ENCODE measurements around the gene JAKMIP1.

GRCh38 chr4:6090931-6091330 is 109.4 kb downstream of the JAKMIP1 start:
- TF ChIP-seq CTCF (IDR thresholded peaks at IDR 0.05), result no peak
- no peak for TF ChIP-seq POLR2A (IDR thresholded peaks at IDR 0.05)
- no peak for TF ChIP-seq POLR2AphosphoS5 (IDR thresholded peaks at IDR 0.05)

Data from breast epithelium (tissue), 3 donors.